ENCODE data around the gene FBLN1.

FBLN1 gene

DNA sequence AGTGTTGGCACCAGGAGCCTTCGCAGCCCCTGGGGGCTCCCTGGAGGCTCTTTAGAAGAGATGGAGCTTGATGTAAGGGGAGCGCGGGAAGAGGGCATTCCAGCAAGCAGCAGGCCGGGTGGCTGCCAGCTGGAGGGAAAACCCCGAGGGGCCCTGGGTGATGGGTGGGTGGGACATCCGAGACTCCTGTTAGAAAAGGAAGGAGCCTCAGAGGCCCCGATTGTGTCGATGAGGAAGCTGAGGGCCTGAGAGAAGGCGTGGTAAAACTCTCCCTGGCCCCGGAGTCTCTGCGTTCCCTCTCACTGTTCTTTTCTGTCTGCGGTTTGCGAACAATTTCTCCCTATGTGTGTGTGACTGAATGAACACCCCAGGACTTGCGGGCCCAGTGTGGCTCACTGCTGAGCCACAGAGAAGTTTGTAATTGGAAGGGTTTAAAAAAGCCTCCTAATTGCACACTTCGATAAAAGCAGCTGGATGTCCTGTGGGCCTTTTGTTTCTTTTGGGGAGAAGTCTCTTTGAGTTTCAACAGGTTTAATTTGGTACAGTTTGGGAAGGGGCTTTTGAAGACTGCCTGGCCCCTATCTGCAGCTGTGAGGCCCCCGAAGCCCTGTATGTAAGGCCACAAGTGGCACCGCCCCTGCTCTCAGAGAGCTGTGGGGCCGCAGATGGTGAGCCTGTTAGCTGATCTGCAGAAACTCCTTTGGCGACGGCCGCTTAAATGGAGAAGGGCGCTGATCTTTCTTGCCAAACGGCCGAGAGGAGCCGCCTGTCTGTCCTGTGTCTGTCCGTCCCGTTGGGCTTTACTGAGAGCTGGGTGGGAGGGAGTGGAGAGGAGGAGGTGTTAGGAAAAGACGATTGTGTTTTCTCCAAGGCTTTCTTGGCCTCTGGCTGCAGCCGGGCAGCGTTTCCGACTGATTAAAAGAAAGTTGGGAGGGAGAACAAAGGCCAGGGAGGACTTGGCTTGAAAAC is 2.0 kb downstream of the FBLN1 start:
- no peak for DNase-seq

DNA sequence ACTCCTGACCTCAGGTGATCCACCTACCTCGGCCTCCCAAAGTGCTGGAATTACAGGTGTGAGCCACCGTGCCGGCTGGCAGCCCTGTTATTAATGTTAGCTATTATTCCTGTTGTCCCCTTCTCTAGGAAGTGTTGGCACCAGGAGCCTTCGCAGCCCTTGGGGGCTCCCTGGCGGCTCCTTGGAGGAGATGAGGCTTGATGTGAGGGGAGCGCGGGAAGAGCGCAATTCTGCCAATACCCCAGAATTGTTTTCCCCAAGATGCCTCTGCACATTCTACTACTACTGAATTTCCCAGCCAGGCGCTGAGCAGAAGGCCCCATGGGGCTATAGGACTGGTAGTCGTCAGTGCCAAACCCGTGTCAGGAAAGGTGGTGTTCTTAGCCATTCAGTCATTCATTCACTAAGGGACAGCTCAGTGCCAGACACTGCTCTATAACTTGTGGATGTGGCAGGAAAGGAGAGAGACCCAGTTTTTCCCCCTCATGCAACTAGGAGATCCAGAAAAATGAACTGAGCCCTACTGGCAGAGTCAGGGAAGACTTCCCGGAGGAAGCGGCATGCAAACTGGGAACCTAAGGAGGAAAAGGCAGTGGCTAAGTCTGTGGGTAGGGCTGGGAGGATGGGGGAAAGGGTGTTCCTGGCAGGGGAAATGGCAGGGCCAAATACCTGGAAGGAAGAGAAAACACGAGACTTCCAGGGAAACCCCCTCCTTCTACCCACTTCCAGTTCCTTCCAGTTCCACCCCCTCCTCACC is 3.5 kb downstream of the FBLN1 start:
- DNase-seq = no peak

DNA sequence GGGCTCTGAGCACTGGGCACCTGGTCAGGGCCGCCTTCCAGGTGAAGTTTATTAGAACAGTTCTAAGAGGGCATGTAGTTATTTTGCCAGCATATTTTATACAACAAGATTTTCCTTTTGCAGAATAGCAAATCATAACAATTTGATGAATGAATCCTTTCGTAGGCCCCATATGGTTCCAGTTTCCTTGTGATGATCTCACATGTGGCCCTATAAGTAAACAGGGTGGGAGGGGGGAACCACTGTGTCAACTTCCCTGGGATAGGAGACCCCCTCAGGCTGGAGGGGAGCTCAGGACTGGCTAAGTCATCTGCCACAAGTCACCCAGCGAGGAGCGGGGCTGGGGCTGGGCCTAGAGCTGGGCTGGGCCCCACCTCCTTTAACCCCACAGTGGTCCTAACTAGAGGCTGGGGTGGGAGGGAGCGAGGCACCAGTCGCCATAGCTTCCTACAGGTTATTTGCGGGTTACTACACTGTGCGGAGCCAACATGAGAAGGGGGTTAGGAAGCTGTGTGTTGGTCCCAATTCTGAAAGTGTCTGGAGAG is 4.2 kb downstream of the FBLN1 start:
- no peak for DNase-seq

DNA sequence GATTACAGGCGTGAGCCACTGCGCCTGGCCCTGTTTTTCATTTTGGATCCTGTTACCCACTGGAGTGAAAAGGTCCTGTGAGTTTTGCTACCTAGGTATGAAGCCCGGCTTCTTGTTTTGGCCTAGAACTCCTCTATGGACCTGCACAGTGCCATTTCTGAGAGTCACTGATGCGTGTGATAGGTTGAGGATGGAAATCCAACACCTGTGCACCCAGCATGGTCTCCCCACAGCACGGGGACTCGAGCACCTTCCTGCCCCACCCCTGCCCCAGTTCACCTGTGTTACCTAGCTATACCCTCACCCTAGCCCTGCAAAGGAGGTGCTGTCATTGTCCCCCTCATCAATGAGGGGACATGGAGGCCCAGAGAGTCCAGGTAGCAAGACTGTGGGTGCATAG is 5.1 kb downstream of the FBLN1 start:
- DNase-seq = no peak

DNA sequence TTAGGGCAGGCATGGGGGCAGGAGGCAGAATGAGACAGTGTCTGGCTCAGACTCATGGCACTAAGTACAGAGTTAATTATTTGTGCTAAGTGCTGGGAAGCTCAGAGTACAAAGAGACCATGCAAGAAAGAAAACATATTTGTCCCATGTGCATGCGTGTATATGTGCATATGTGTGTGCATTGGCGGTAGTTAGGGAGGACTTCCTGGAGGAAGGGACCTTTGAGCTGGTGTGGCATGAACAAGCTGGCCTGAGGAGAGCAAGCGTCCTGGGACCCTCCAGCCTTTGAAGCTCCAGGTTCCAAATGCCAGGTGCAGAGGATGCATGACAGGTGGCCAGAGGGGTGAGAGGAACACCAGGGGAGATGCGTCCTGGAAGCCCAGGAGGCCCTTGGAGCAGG is 6.1 kb downstream of the FBLN1 start:
- DNase-seq = no peak

DNA sequence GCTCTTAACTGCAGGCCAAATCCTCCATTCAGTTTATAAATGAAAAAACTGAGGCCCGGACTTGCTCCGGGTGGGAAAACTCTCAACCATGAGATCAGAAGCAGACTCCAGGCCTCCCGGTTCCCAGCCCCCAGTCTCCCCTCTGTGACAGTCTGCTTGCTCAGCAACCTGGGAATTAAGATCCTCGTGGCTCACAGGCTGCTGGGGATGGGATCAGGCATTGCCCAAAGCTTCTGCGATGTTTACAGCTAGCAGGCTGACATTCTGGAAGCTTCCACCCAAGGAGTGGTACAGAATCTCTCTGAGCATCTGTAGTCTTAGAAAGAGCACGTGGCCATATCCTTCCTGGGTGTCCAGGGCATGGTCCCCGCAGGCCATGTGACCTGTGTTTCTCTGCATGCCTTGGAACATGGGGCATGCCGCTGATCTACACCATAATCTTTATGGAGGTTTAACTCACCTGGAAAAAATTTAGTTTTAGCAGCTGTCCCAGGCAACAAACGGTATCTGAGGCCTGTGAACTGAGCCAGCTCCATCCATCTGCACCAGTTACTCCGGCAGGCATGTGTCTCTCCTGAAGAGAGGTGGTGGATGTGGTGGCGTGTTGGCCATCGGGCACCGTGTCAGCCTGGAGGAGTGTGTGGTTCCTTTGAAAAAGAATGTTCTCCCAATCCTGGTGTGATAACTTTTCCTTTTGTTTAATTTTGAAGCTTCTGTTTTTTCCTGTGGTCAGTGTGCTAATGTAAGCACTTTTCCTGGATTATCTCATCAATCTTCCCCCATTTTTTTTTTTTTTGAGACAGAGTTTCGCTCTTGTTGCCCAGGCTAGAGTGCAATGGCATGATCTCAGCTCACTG is 7.9 kb downstream of the FBLN1 start:
- DNase-seq = no peak

DNA sequence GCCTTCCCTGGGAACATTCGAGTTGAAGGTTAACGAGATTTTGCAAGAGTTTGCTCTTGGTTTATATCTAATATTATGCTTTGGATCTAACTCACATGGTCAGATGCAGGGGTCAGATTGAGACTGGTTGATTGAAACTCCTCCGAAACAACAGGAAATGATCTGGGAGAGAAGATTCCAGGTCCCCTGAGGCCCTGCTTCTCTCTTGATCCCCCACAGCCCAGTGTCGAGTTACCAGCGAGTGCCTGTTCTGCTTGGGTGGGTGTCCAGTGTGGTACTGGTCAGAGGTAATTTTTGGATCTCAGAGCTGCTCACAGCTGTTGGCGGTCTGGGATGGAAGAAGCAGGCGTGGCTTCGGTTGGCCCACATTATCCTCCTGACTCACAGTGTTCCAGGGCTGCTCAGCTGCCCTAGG is 9.2 kb downstream of the FBLN1 start:
- no peak for DNase-seq

DNA sequence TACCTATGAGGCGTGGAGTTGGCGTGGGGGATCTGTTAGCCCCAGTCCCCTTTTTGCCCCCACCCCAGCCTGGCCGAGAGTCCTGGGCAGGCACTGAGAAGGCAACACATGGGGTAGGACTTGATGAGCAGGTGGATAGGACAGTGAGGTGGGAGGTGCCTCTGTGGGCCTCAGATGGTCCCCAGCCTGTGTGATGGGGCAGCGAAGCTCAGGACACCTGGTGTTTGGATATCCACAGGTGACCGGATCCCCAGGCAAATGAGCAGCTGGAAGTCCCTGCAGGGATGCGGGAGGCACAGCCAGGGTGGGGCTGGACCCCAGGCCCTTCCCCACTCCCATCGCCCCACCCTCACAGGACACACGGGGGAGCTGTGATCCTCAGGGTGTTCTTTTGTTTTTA is 9.7 kb downstream of the FBLN1 start:
- no peak for DNase-seq

DNA sequence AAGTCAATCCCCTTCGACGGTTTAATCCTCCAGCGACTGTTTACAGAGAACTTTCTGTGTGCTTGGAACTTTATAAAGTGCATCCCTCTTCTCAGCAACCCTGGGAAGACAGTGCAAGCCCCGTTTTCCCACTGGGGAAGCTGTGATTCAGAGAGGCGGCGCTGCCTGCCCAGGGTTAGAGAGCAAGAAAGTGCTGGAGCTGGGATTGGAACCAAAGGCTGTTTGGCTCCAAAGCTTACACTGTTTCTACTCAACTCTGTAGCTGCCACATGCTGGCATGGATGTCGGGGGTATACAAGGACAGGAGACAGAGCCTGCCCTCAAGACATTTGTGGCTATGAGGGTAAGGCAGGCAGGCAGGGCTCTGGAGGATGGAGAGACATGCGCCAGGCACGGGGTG is 13.0 kb downstream of the FBLN1 start:
- no peak for DNase-seq

DNA sequence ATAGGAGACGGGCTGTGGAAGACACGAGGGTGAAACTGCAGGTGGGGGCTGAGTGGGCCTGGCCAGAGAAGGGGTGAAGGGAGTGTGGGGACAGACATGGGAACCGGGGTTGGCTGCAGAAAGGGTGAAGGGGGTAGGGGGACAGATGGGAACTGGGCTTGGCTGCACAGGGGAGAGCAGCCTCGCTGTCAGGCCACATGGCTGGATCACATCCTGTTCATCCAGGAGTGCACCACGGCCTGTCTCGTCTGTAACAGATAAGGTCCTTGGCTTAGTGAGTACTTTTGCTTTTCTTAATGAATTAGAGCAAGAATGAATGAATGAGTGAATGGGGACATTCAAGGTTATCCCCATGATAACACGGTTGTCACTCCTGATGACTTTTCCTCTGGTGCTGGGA is 13.5 kb downstream of the FBLN1 start:
- no peak for DNase-seq

DNA sequence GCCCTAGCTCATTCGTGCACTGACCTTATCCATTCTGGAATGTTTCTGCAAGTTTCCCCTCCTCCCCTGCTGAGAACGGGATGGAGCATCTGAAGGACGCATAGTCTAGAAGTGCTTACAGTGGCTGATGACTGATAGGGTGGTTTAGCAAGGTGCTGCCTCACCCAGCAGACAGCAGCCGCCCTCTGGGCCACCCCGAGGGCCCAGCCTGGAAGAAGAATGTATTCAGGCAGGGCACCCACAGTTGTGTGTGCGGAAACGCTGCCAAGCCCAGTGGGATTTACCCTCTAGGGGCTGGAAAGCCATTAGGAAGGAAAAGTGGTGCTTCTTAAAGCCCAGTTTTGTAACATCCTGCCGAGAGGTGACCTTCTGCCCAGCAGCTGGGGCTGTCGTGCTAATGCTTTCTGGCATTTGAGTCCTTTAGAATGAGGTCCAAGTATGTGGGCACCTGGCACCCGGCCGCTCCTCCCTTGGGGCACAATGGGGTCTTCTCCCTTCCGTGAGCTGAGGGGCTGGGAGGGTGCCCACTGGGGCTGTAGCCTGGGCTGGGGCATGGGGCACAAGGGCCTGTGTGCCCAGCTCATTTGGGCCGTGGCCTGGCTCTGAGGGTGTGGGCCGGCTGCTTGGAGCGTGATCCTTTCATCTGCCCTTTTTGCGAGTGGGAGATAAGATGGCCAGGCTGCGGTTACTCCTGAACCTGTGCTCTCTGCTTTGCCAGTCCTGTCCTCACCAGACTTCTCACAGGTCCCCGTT is 14.4 kb downstream of the FBLN1 start:
- DNase-seq = no peak

DNA sequence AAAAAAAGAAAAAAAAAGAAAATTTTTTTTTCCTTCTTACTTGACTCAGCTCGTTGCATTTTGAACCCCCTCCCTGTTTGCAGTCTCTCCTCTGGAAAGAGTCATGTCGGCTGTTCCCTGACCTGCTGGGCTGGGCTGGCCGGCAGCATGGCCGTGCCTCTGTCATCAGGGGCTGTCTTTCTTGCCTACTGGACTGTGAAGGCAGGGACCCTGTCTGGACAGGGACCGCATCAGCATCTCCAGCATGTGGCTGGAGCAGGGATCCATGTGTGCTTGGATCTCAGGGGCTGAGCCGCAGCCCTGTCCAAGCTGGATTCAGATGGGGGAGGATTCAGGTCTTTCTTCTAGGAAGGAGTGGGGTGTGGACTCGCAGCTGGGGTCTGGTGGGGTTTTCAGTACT is 15.5 kb downstream of the FBLN1 start:
- DNase-seq = no peak

DNA sequence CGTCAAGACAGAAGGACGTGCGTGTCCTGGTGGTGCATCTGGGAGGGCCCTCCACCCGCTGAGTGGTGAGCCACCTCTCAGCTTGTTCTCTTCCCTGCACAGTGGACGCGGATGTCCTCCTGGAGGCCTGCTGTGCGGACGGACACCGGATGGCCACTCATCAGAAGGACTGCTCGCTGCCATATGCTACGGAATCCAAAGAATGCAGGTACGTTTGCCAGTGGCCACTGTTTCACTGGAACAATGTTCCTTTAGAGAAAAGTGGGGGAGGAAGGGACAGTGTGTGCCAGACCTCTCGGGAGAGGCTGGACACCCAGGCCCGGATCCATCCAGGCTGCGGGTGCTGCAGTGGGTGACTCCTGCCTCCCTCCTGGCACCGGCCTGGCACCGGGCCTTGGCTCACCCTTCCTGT is 15.9 kb downstream of the FBLN1 start:
- DNase-seq = no peak

DNA sequence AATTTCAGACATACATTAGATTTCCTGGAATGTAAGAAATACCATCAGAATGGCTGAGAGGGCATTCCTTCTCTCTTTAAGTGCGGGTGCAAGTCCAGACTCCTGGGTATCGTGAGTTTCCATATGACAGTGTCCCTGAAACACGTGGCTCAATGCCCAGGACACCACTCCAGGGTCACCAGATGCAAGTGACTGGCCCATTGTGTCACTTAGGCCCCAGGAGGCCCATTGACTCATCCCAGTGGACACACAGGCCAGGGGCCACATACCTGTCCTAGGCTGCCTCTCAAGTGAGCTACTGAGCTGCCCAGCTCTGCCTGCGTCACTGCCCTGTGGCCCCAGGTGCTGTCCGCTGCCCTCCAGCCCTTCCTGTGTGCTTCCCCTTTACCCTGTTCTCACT is 18.5 kb downstream of the FBLN1 start:
- no peak for DNase-seq

DNA sequence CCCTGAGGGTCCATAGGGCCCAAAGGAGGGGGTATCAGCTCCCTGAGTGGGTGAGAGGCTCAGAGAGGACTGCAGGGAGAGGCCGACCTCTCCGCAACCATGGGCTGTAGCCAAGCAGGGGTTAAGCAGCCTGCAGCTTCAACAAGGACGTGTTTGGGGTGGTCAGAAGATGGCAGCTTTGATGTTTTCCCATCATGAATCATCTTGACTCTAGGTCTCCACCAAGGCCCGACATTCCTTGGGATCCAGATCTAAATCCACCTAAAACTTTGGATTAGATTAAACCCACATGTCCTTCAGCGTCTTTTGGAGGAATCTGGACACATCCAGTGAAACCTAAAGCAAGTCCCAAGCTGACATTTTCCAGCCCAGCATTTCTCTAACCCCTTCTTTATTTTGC is 19.8 kb downstream of the FBLN1 start:
- no peak for DNase-seq

DNA sequence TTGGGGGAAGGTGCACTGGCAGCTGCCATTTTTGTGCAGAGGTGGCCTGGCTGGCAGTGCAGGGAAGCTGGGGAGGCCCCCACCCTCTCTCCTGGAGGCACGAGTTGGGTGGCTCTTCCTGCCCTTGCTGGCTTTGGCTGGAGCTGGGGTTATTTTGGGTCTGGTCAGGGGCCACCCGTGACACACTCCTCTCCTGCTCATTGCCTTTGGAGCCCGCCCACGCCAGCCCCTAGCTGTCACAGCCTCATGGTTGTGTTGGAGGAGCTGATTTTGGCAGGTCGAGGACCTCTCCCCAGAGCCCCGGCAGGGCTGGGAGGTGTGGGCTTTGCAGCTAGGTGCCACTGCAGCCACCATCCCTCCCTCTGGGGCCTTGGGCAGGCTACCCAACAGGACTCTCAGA is 21.5 kb downstream of the FBLN1 start:
- DNase-seq = no peak

DNA sequence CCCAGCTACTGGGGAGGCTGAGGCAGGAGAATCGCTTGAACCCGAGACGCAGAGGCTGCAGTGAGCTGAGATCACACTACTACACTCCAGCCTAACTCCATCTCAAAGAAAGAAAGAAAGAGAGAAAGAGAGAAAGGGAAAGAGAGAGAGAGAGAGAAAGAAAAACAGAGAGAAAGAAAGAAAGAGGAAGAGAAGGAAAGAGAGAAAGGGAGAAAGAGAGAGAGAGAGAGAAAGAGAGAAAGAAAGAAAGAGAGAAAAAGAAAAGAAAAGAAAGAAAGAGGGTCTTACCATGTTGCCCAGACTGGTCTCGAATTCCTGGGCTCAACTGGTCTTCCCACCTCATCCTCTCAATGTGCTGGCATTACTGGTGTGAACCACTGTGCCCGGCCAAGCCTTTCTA is 22.3 kb downstream of the FBLN1 start:
- no peak for DNase-seq

DNA sequence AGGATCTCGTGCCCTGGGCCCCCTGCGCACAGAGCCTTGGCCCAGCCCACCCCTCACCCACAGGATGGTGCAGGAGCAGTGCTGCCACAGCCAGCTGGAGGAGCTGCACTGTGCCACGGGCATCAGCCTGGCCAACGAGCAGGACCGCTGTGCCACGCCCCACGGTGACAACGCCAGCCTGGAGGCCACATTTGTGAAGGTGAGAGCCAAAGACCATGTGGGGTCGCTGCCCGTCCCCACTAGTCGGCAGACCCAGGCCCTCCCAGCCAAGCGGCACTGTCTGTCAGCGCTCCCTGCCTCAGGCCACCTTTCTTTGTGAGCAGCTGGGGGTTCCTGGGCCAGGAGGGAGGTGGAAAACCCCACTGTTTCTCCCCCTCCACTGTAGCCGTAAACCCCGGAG is 22.8 kb downstream of the FBLN1 start:
- DNase-seq = no peak

DNA sequence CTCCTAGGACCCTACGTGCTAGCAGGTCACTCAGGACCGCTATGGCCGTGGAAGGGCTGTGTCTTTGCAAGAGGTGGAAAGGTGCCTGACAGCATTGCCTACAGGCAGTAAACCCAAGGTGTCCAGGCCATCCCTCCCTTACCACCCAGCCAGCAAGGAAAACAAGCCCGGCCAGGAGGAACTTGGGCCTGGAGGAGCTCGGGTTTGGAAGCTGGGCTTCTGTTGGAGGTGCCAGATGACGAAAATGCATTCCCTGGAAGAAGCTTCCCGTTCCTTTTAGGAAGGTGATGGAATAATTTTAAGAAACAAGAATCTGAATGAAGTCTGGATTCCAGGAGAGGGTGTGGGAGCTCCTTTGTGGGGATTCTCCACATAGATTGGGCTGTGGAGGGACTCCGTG is 23.6 kb downstream of the FBLN1 start:
- DNase-seq = no peak

DNA sequence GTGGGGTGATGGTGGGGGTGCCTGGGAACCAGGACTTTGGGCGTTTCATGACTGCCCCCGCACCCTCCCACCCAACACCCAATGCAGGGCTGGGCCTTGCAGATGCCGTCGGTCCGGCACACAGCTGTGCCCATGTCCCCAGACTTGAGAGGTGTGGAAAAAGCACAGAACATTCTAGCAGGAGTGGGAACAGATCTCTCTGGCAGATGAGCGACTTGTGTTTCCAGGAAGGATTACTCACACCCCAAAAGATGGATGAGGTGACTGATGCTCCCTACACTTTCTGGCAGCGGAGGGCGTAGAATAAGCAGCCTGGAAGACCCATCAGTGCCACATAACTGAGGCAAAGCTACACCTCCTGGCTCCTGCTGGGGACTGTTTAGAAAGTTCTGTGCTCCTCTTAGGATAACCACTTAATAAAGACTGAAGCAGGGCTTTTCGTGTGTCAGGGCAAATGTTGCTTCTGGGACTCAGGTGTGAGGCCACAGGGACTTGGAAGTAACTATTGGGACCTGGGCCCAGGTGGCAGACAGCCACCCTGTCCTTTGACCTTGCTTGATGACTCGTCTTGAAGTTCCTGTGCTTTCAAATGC is 24.2 kb downstream of the FBLN1 start:
- no peak for DNase-seq

DNA sequence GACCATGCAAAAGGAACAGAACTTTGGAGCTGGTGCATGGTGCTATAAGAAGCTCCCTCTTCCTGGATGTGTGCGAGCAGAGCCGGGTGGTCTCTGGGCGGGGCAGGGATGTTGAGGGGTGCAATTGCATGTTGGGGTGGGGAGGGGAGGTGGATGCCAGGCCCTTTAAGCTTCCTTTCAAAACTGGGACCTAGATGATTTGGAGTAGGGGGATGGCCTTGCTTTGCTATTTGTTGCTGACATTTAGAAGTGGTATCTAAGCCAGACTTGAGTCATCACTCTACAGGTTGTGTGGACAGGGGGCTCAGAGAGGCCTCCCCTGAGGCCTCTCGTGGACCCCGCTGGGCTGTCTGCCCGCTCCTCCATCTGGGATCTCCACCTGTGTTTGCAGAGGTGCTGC is 24.8 kb downstream of the FBLN1 start:
- no peak for DNase-seq

DNA sequence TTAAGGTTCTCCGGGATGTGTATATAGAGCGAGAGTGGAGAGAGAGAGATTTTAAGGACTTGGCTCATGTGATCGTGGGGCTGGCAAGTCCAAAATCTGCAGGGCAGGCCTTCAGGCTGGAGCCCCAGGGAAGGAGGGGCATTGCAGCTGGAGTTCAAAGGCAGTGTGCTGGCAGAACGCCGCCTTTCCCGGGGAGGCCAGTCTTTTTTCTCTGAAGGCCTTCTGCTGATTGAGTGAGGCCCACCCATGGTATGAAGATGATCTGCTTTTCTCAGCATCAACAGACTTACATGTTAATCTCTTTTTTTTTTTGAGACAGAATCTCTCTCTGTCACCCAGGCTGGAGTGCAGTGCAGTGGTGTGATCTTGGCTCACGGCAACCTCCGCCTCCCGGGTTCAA is 25.4 kb downstream of the FBLN1 start:
- DNase-seq = no peak
